ENCODE data around the gene SS18.

GRCh38 chr18:26074246-26074645 is 16.2 kb downstream of the SS18 start:
- no peak for TF ChIP-seq CTCF (IDR thresholded peaks at IDR 0.05; ENCODE audit: low read depth, low read length)
- TF ChIP-seq EZH2phosphoT487 (IDR thresholded peaks at IDR 0.05; ENCODE audit: low read depth): no peak

All from OCI-LY3 (cell line).